Neuronal stem cell (in vitro differentiated cells): Measurements from ENCODE around the gene DDB1.

Experiments
- DNase-seq: peaks from one replicate; pipeline ENCODE4 v3.0.0-alpha.2; 2013; ENCODE audit warnings: low spot score
- H2AFZ ChIP-seq: one replicate; pipeline ENCODE4 v1.6.1; 2013; ENCODE audit warnings: mild to moderate bottlenecking, low read length, inconsistent platforms
- H2AK5ac ChIP-seq: 2 replicates; pipeline ENCODE4 v1.6.1; 2013; ENCODE audit warnings: low read depth, mild to moderate bottlenecking, inconsistent platforms, low read length, moderate library complexity, mixed read lengths
- H2BK120ac ChIP-seq: 2 replicates; pipeline ENCODE4 v1.6.1; 2013; ENCODE audit warnings: low read depth, mild to moderate bottlenecking, inconsistent platforms, low read length, moderate library complexity, mixed read lengths
- H2BK12ac ChIP-seq: one replicate; pipeline ENCODE4 v1.6.1; 2013; ENCODE audit warnings: low read length, inconsistent platforms
- H2BK15ac ChIP-seq: 2 replicates; pipeline ENCODE4 v1.6.1; 2013; ENCODE audit warnings: mild to moderate bottlenecking, low read length, inconsistent platforms, mixed read lengths
- H2BK5ac ChIP-seq: one replicate; pipeline ENCODE4 v1.6.1; 2013; ENCODE audit warnings: inconsistent platforms, mild to moderate bottlenecking, low read length, moderate library complexity
- H3K14ac ChIP-seq: one replicate; pipeline ENCODE4 v1.6.1; 2013; ENCODE audit warnings: low read length, inconsistent platforms
- H3K18ac ChIP-seq: 2 replicates; pipeline ENCODE4 v1.6.1; 2013; ENCODE audit warnings: low read length, inconsistent platforms
- H3K23ac ChIP-seq: 2 replicates; pipeline ENCODE4 v1.6.1; 2013; ENCODE audit warnings: low read depth, mild to moderate bottlenecking, mixed read lengths, low read length, inconsistent platforms; ENCODE audit not compliant: poor library complexity
- H3K27ac ChIP-seq: replicated peaks from 3 replicates; pipeline ENCODE4 v1.5.1; 2013; ENCODE audit warnings: low read length, inconsistent platforms
- H3K27me3 ChIP-seq, 3 experiments: 2 replicates each; pipeline ENCODE4 v1.6.1; 2013; ENCODE audit warnings: low read length in 3 of 3, mild to moderate bottlenecking in 2 of 3, inconsistent platforms in 1 of 3, low read depth in 1 of 3, mixed read lengths in 1 of 3, moderate library complexity in 1 of 3; ENCODE audit not compliant: control insufficient read depth in 3 of 3, insufficient read depth in 3 of 3
- H3K36me3 ChIP-seq, 2 donors: replicated peaks in 1 of 2; 2 replicates each; pipeline ENCODE4 v1.6.1; 2013; ENCODE audit warnings: low read length in 2 of 2; ENCODE audit not compliant: control insufficient read depth in 2 of 2, insufficient read depth in 2 of 2
- H3K4ac ChIP-seq: 2 replicates; pipeline ENCODE4 v1.6.1; 2013; ENCODE audit warnings: inconsistent platforms, mild to moderate bottlenecking, low read length, moderate library complexity
- H3K4me1 ChIP-seq, 2 donors: 1 replicate in 1 of 2; 2 replicates in 1 of 2; pipeline ENCODE4 v1.6.1; 2013; ENCODE audit warnings: low read length in 2 of 2, low read depth in 1 of 2; ENCODE audit not compliant: control insufficient read depth in 2 of 2, insufficient read depth in 1 of 2
- H3K4me2 ChIP-seq: one replicate; pipeline ENCODE4 v1.6.1; 2013; ENCODE audit warnings: mild to moderate bottlenecking, low read length, inconsistent platforms; ENCODE audit not compliant: insufficient read depth, poor library complexity, severe bottlenecking
- H3K4me3 ChIP-seq, 2 donors: 2 replicates each; pipeline ENCODE4 v1.5.1; 2013; ENCODE audit warnings: low read length in 2 of 2, mild to moderate bottlenecking in 2 of 2, inconsistent platforms in 1 of 2, moderate library complexity in 1 of 2
- H3K79me1 ChIP-seq: one replicate; pipeline ENCODE4 v1.6.1; 2013; ENCODE audit warnings: low read depth, mild to moderate bottlenecking, inconsistent platforms, low read length, moderate library complexity
- H3K9ac ChIP-seq: one replicate; pipeline ENCODE4 v1.6.1; 2013; ENCODE audit warnings: mild to moderate bottlenecking, low read depth, low read length, inconsistent platforms; ENCODE audit not compliant: poor library complexity
- H3K9me3 ChIP-seq, 2 donors: replicated peaks in 1 of 2; 2 replicates each; pipeline versions ENCODE3 to v1.6.1; 2013; ENCODE audit warnings: low read length in 2 of 2, mild to moderate bottlenecking in 2 of 2, inconsistent platforms in 1 of 2, low read depth in 1 of 2, mixed read lengths in 1 of 2, moderate library complexity in 1 of 2; ENCODE audit not compliant: control insufficient read depth in 2 of 2, insufficient read depth in 1 of 2
- H4K8ac ChIP-seq: one replicate; pipeline ENCODE4 v1.6.1; 2013; ENCODE audit warnings: low read depth, mild to moderate bottlenecking, inconsistent platforms, low read length, moderate library complexity
- H4K91ac ChIP-seq: one replicate; pipeline ENCODE4 v1.6.1; 2013; ENCODE audit warnings: low read length, low read depth, mild to moderate bottlenecking, inconsistent platforms; ENCODE audit not compliant: poor library complexity
- WGBS, 2 donors: extraction: QIAGEN DNeasy Blood & Tissue Kit; methylation state at CpG; one replicate each; pipeline ENCODE4 v1.1.7; 2013; ENCODE audit warnings: missing lambda C conversion rate in 2 of 2, mixed read lengths in 1 of 2; ENCODE audit not compliant: insufficient read length in 2 of 2, insufficient replicate concordance in 1 of 2; ENCODE audit errors: extremely low coverage in 2 of 2; 5-methylcytosine and 5-hydroxymethylcytosine counted together

Gene DDB1

DNA sequence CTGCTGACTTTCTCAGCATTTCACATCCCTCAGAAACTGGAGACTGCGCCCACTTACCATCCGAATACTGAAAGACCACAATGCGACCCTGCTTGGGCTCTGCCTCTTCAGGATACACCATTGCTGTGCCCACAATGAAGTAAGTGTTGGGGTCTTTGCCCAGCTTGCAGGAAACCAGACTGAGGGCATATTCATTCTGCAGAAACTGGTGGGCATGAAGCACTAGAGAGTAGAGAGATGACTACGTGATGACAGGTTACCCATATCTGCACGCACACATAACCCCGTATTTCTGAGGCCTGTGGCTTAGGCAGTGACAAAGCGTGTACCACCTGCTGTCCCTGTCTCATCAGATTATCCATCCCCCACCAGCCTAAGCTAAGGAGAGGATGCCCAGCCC lies 23.2 kb downstream of the DDB1 start:
- Histone ChIP-seq H3K23ac (no peak overlapping the region), H3K27me3 (no peaks in the 10 kb centered on the region), H2BK120ac (no peak overlapping the region), H2BK5ac (no peak overlapping the region), H2AFZ (no peak overlapping the region), H2AK5ac (no peak overlapping the region), H2BK15ac (no peak overlapping the region), H3K18ac (no peak overlapping the region), H3K9me3 (no peaks in the 10 kb centered on the region), H3K4me2 (no peak overlapping the region), H3K4me3 (no peak overlapping the region), H3K4me1 (no peaks in the 10 kb centered on the region), H3K9ac (no peak overlapping the region), H3K79me1 (no peaks in the 10 kb centered on the region), H3K36me3 (peaks cover 62 to 99% of the 10 kb centered on the region in 2 donors), H2BK12ac (no peak overlapping the region), H4K8ac (no peak overlapping the region), H3K14ac (no peak overlapping the region), H3K4ac (no peak overlapping the region), H3K27ac (no peak overlapping the region), H4K91ac (no peak overlapping the region)
- no peak for DNase-seq
- WGBS, 2 donors, result no CpG with 5 or more reads among the region's 7 CpGs

DNA sequence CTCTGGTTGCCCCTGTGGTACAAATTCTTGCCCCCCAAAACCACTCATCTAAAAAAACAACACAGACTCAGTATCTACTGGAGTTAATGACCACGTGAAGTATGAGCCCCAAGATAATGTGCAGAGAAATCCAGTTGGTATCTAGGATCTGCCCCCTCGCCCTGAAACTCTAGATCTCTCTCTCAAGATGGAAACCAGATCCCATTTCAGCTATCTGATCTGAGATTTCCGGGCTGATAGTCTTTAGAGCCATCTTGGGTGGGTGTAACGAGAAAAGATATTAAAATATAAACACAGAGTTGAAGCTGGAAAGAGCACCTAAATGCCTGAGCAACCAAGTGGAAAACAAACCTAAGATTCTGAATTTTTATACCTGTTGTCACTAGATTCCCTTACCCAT lies 23.8 kb downstream of the DDB1 start:
- Histone ChIP-seq H3K9ac (no peak overlapping the region), H3K36me3 (peaks cover 58 to 98% of the 10 kb centered on the region in 2 donors), H3K23ac (no peak overlapping the region), H3K27ac (no peak overlapping the region), H3K4me2 (no peak overlapping the region), H3K79me1 (no peaks in the 10 kb centered on the region), H2BK5ac (no peak overlapping the region), H3K4ac (no peak overlapping the region), H2BK15ac (no peak overlapping the region), H3K4me3 (no peak overlapping the region), H3K18ac (no peak overlapping the region), H2AK5ac (no peak overlapping the region), H4K91ac (no peak overlapping the region), H3K9me3 (no peaks in the 10 kb centered on the region), H4K8ac (no peak overlapping the region), H3K4me1 (no peaks in the 10 kb centered on the region), H3K14ac (no peak overlapping the region), H2BK12ac (no peak overlapping the region), H2AFZ (no peak overlapping the region), H2BK120ac (no peak overlapping the region), H3K27me3 (no peaks in the 10 kb centered on the region)
- WGBS, 2 donors, result no CpG with 5 or more reads among the region's 4 CpGs
- DNase-seq, result no peak

- Histone ChIP-seq H3K4me2 (no peak overlapping the region), H2AK5ac (no peak overlapping the region), H4K8ac (no peak overlapping the region), H2BK15ac (no peak overlapping the region), H2BK12ac (no peak overlapping the region), H3K27ac (no peak overlapping the region), H2BK120ac (no peak overlapping the region), H4K91ac (no peak overlapping the region), H3K27me3 (no peaks in the 10 kb centered on the region), H3K36me3 (peaks cover 58 to 99% of the 10 kb centered on the region in 2 donors), H3K9me3 (no peaks in the 10 kb centered on the region), H3K4me1 (no peaks in the 10 kb centered on the region), H3K4ac (no peak overlapping the region), H3K23ac (no peak overlapping the region), H3K9ac (no peak overlapping the region), H2BK5ac (no peak overlapping the region), H3K4me3 (no peak overlapping the region), H3K79me1 (no peaks in the 10 kb centered on the region), H3K14ac (no peak overlapping the region), H3K18ac (no peak overlapping the region), H2AFZ (no peak overlapping the region)
- DNase-seq, result no peak
- no CpG with 5 or more reads among the region's 1 CpG for WGBS, 2 donors
Measured at GRCh38 chr11:61307354-61307753, 25.6 kb downstream of the DDB1 start.

DNA sequence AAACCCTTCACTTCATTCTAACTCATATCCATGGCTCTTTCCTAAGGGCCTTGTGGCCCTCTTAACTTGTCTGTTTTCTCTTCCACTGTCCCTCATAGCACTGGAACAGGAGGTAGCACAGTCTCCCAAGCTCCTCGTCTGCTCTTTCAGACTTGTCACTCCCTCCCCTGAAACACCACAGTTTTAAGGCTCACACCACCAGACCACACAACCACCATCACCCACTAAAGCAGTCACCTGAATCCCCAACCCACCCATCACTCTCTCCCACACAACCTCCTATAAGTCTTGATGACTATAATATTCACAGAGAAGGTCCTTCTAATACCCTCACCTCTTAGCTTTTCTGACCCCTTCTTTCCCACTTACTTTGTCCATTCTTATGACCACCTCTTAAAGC lies 26.7 kb downstream of the DDB1 start:
- no peak overlapping the region for H3K14ac ChIP-seq
- H3K27me3 ChIP-seq, result no peaks in the 10 kb centered on the region
- no peak overlapping the region for H3K18ac ChIP-seq
- H3K4me2 ChIP-seq, result no peak overlapping the region
- no CpG with 5 or more reads among the region's 1 CpG for WGBS, 2 donors
- H3K27ac ChIP-seq, result no peak overlapping the region
- no peak overlapping the region for H2BK15ac ChIP-seq
- H3K9ac ChIP-seq, result no peak overlapping the region
- H3K23ac ChIP-seq, result no peak overlapping the region
- H3K4me3 ChIP-seq, result no peak overlapping the region
- H3K4ac ChIP-seq, result no peak overlapping the region
- H3K79me1 ChIP-seq, result no peaks in the 10 kb centered on the region
- H4K91ac ChIP-seq, result no peak overlapping the region
- H2AK5ac ChIP-seq, result no peak overlapping the region
- DNase-seq, result no peak
- no peak overlapping the region for H2AFZ ChIP-seq
- no peak overlapping the region for H2BK12ac ChIP-seq
- no peak overlapping the region for H2BK120ac ChIP-seq
- H3K9me3 ChIP-seq, result no peaks in the 10 kb centered on the region
- no peak overlapping the region for H2BK5ac ChIP-seq
- no peak overlapping the region for H4K8ac ChIP-seq
- no peaks in the 10 kb centered on the region for H3K4me1 ChIP-seq
- peaks cover 59 to 99% of the 10 kb centered on the region in 2 donors for H3K36me3 ChIP-seq
